Measurements from ENCODE around the gene GNB2. TPM values are rescaled to one million over a fixed set of nuclear protein-coding genes. Genes with fewer than 3 reads are reported as not detected.

The GNB2 gene
- total RNA-seq, result 100 to 1,000 TPM; 235 to 241 TPM

DNA sequence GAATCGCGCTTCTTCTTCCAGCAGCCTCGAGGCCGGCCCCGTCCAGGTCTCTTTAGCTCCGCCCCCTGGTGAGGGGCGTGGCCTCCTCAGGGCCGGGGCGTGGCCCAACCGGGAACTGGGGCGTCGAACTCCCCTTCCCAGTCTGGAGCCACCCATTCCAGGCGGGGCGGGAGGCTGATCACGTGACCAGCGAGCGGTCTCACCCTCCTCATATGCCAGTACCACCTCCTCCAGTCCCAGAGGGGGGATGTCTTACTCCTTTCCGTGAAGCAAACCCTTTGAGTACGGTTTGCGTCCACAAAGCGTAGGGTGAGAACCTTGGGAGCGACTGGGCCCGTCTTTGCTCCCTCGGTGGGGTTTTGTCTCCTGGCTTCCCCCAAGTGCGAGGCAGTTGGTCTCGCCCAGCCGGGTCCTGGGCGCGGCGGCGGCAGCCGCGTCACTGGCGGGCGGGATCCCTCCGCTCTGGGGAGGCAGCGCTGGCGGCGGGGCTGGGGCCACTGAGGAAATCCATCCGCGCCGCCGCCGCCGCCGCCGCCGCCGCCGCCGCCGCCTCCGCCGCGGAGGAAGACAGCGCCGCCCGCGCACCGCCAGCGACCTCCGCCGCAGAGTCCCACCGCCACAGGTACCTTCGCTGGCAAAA is at the start of gene GNB2:
Gene GNB2, plus strand, starts transcription at position 439 of the 640 bp plus-strand sequence. CDS start 2,526 bp downstream, outside the sequence.
- ChIA-PET POLR2A (interaction anchor here (0.6 to 0.9 kb wide), 5 partner anchors 32 to 571 kb away, joined by 3 to 6 read pairs (median 3); partner anchors contain the start of genes FBXO24 and MOSPD3), CTCF (interaction anchor here (0.6 to 1.5 kb wide), 4 partner anchors 18 to 87 kb away, joined by 3 to 7 read pairs (median 5); partner anchors contain the start of genes FBXO24 and LRCH4)

DNA sequence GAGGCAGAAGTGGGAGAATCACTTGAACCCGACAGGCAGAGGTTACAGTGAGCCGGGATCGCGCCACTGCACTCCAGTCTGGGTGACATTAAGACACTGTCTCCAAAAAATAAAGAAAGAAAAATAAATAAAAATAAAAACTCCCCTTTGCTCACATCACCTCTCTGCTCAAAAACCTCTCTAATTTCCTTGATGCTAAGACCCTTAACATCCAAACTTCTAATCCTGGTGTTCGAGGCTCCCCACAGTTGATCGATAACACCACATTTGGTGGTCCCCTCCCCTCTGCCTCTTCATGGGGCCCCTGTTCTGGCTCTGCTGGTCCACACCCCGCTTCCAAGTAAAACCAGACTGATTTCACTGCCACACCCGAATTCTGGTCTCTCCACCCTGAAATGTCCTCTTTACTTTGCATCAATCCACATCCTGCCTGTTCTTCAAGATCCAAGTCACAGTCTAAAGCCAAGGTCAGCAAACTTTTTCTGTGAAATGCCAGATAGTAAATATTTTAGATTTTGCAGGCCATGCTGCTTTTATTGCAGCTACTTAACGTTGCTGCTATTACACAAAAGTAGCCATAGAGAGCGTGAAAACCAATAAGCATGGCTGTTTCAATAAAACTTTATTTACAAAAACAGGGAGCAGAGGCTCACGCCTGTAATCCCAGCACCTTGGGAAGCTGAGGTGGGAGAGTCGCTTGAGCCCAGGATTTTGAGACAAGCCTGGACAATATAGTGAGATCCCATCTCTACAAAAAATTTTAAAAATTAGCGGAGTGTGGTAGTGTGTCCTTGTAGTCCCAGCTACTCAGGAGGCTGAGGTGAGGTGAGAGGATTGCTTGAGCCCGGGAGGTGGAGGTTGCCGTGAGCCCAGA is 49.4 kb upstream of the GNB2 start:
- ChIA-PET CTCF (interaction anchor here (0.6 to 1.0 kb wide), 2 partner anchors 9 to 11 kb away, joined by 3 read pairs; no protein-coding TSS in a partner anchor), POLR2A (interaction anchor here (0.6 kb wide), 3 partner anchors 46 to 589 kb away, joined by 3 read pairs; no protein-coding TSS in a partner anchor)

- POLR2A ChIA-PET, result interaction anchor here (0.6 to 2.3 kb wide), 5 partner anchors 8 to 36 kb away, joined by 3 to 23 read pairs (median 3); partner anchors contain the start of gene MOSPD3
- CTCF ChIA-PET, result interaction anchor here (0.8 to 1.8 kb wide), 5 partner anchors 9 to 80 kb away, joined by 3 to 5 read pairs (median 3); partner anchors contain the start of genes MOSPD3 and POP7
Measured at GRCh38 chr7:100626055-100626454, 47.5 kb upstream of the GNB2 start.

- POLR2A ChIA-PET, result interaction anchor here (0.6 to 2.3 kb wide), 4 partner anchors 12 to 37 kb away, joined by 3 to 23 read pairs (median 4); partner anchors contain the start of gene MOSPD3
- CTCF ChIA-PET, result interaction anchor here (0.5 to 1.8 kb wide), 7 partner anchors 10 to 190 kb away, joined by 3 to 5 read pairs (median 3); partner anchors contain the start of genes MOSPD3 and POP7
Measured at GRCh38 chr7:100626530-100627237, 46.9 kb upstream of the GNB2 start.

DNA sequence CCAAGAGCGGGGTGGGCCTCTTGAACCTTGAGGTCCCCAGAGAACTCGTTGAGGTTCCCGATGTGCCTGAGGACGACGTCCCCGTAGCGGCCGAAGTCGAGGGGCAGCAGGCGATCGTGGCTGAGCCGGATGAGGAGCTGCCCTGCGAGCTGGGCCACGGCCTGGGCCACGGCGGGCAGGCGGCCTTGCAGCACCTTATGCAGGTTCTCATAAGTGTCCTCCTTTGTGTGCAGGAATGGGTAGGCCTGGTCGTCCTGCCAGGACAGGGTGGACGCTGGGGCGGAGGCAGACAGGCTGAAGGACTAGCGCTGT is 46.3 kb upstream of the GNB2 start:
- ChIA-PET POLR2A (interaction anchor here (2.3 kb wide), 1 partner anchor 14 kb away, joined by 23 read pairs; the partner anchor contains the start of gene MOSPD3), CTCF (interaction anchor here (0.5 kb wide), 2 partner anchors 24 to 189 kb away, joined by 3 to 4 read pairs; no protein-coding TSS in a partner anchor)

DNA sequence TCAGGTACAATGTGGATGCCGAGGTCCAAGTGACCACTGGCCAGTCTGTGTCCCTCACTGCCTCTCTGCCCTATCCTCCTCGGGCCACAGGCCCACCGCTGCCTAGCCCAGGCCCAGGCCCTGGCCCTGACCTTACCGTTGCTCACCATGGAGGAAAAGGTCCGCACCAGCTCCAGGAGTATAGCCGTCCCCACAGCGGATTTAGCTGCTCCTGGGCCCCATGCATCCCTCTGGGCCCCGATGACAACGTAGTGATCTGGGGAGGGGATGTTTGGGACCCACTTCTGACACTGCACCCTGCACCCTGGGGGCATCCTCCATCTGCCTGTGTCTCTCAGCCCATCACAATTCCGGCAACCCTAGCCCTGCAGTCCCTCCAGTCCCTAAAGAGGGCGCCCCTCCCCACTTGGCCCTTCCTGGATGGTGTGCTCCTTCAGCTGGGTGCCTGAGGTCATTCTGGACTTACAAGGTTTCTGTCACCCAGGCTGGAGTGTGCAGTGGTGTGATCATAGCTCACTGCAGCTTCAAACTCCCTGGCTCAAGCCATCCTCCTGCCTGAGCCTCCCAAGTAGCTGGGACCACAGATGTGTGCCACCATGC is 44.3 kb upstream of the GNB2 start:
- POLR2A ChIA-PET, result interaction anchor here (0.6 kb wide), 1 partner anchor 40 kb away, joined by 3 read pairs; no protein-coding TSS in a partner anchor
- CTCF ChIA-PET, result interaction anchor here (1.2 to 1.6 kb wide), 3 partner anchors 12 to 61 kb away, joined by 3 to 6 read pairs (median 5); partner anchors contain the start of gene TFR2

GRCh38 chr7:100630066-100630465 is 43.5 kb upstream of the GNB2 start:
- POLR2A ChIA-PET, result interaction anchor here (0.6 kb wide), 1 partner anchor 499 kb away, joined by 11 read pairs; no protein-coding TSS in a partner anchor

DNA sequence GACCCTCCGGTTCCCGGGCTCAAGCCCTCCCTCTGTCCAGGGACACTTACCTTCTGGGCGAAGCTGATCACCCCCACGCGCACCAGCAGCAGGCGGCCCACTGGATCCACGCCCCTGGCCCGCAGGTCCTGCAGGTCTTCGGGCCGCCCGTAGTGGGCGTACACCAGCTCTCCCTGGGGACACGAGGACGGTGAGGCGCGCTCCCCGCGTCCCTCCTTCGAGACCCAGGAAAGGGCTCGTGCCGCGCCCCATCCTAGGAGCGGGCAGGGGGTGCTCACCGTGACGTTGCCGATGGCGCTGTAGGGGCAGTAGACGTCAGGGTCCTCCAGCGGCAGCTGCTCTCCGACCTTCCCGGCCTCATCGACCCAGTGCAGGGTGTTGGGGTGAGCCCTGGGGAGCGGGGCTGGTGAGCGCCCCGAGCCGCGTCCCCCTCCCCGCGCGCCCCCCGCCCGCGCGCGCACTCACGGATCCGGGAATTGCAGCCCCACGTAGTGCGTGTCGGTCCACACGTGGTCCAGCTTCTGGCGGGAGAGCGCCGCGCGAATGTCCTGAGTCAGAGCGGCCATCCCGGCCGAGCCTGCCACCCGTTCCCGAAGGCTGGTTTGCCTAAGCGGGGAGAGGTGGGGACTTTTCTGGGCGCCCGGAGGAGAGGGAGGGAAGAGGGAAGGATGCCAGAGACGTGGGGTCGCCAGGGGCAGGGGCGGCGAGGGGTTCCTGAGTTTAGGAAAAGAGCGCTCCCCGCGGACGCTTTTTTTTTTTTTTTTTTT is 40.4 kb upstream of the GNB2 start:
- ChIA-PET POLR2A (interaction anchor here (0.5 to 1.9 kb wide), 7 partner anchors 14 to 75 kb away, joined by 3 to 10 read pairs (median 5); partner anchors contain the start of gene MOSPD3), CTCF (interaction anchor here (0.5 to 3.5 kb wide), 21 partner anchors 8 to 219 kb away, joined by 3 to 21 read pairs (median 4); partner anchors contain the start of genes FBXO24, GNB2, LRCH4 and MOSPD3)

More at GRCh38 chr7:100630066-100630465, 43.5 kb upstream of the GNB2 start:
- CTCF ChIA-PET, result interaction anchor here (1.3 to 3.5 kb wide), 3 partner anchors 11 to 61 kb away, joined by 3 to 17 read pairs (median 5); partner anchors contain the start of gene TFR2

DNA sequence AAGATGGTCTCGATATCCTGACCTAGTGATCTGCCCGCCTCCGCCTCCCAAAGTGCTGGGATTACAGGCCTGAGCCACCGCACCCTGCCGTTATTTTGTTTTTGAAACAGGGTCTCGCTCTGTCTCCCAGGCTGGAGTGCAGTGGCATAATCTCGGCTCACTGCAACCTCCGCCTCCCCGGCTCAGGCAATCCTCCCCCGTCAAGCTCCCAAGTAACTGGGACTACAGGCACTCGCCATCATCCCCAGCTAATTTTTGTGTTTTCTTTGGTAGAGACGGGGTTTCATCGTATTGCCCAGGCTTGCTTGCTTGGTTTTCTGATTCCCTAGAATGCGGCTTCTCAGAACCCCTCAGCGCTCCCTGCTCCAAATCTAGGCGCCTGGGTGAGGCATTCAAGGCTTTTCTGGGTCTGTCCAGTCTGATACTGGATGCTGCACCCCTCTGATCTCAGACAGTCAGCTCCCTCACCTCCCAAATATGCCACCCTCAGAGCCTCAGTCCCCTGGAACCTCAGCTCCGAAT is 33.5 kb upstream of the GNB2 start:
- POLR2A ChIA-PET, result no interaction called here

GRCh38 chr7:100640517-100641440 is 32.8 kb upstream of the GNB2 start:
- ChIA-PET POLR2A (no interaction called here), CTCF (interaction anchor here (1.1 to 1.8 kb wide), 3 partner anchors 8 to 52 kb away, joined by 3 to 4 read pairs (median 3); no protein-coding TSS in a partner anchor)

More for the DNA sequence above, 33.5 kb upstream of the GNB2 start:
- CTCF ChIA-PET, result interaction anchor here (0.9 to 1.6 kb wide), 2 partner anchors 22 to 53 kb away, joined by 3 to 4 read pairs; no protein-coding TSS in a partner anchor

GRCh38 chr7:100641463-100641859 is 32.1 kb upstream of the GNB2 start, which contains the start of gene TFR2:
Gene TFR2, minus strand, starts transcription at chr7:100641552. Its CDS starts 43 bp downstream, at chr7:100641509.
- CTCF ChIA-PET, result interaction anchor here (1.1 to 1.8 kb wide), 2 partner anchors 9 to 12 kb away, joined by 3 to 4 read pairs; no protein-coding TSS in a partner anchor
- POLR2A ChIA-PET, result no interaction called here

DNA sequence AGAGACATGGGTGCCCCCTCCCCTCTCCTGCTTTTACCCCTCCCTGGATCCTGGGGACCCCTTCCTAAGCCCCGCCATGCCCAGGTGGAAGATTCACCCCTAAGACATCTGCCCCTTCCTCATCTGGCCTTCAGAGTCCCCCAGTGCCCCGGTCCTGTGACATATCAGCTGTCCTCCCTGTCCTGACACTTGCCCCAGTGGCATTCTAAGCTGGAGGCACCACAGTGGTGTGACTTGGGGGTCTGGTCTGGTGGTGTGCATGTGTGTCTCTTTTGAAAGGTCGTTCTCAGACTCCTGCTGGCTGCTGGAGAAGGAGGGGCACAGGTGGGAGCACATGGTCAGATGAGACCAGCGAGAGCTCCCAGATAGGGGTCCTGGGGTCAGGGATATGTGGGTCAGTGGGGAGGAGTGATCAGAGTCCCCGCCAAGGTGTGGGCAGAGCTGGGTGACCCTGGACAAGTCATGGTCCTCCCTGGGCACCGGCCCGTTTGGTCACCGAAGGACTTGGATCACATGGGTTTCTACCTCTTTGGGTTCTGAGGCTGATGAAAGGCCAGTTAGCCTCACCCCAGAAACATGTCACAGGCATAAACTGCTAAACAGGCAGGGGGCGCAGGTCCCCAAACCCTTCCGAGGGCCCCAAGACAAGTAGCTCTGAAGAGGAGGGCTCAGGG is 31.5 kb upstream of the GNB2 start:
- ChIA-PET CTCF (interaction anchor here (0.6 to 1.8 kb wide), 3 partner anchors 9 to 504 kb away, joined by 3 to 4 read pairs (median 3); no protein-coding TSS in a partner anchor), POLR2A (interaction anchor here (0.6 kb wide), 1 partner anchor 77 kb away, joined by 7 read pairs; no protein-coding TSS in a partner anchor)

DNA sequence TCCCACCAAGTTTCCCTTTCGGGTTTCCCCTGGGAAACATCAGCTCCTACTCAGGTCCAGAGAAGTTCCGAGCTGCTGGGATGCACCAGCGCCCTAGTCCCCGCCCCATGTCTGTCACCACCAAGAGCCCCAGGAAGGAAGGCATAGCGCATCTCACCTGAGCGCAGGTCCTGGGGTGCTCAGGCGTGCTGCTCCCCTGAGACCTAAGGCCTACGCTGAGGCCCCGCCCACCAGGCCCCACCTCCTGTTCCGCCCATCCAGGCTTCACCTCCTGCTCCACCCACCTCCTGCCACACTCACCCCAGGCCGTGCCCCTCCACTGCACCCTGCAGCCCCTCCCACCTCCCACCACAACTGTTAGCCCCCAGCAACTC is 31.0 kb upstream of the GNB2 start:
- ChIA-PET POLR2A (interaction anchor here (0.6 kb wide), 1 partner anchor 78 kb away, joined by 7 read pairs; no protein-coding TSS in a partner anchor), CTCF (interaction anchor here (0.6 to 1.8 kb wide), 2 partner anchors 10 to 503 kb away, joined by 3 to 4 read pairs; no protein-coding TSS in a partner anchor)

- CTCF ChIA-PET, result interaction anchor here (0.9 kb wide), 1 partner anchor 11 kb away, joined by 3 read pairs; no protein-coding TSS in a partner anchor
- POLR2A ChIA-PET, result no interaction called here
Measured at GRCh38 chr7:100649826-100650565, 23.5 kb upstream of the GNB2 start.

All from activated CD8-positive, alpha-beta memory T cell treated with anti-CD3 and anti-CD28 coated beads for 36 hours (primary cell).